ENCODE measurements around the gene TSPAN18.

TSPAN18 gene

GRCh38 chr11:44916331-44916730, 189.6 kb downstream of the TSPAN18 start:
- Histone ChIP-seq H3K4me1 (ENCODE audit: low read length) (peaks cover 15% of the 10 kb centered on the region), H3K27me3 (replicated peaks; ENCODE audit: insufficient read depth, low read length) (no peaks in the 10 kb centered on the region), H3K9me2 (replicated peaks; ENCODE audit: insufficient read depth, low read length) (no peaks in the 10 kb centered on the region), H3K4me2 (ENCODE audit: low read depth, low read length) (peak overlapping the region; percentile 36; the same call in 1 of the 2 replicates), H3K79me2 (ENCODE audit: low read length) (no peaks in the 10 kb centered on the region), H4K20me1 (ENCODE audit: insufficient read depth, low read length) (no peaks in the 10 kb centered on the region), H3K4me3 (ENCODE audit: low read length) (no peak overlapping the region), H3K9ac (ENCODE audit: low read length) (no peak overlapping the region), H3K9me3 (replicated peaks; ENCODE audit: insufficient read depth, low read length) (no peaks in the 10 kb centered on the region), H3K36me3 (replicated peaks; ENCODE audit: insufficient read depth, low read length) (no peaks in the 10 kb centered on the region), H3F3A (ENCODE audit: insufficient read depth, low read length) (no peaks in the 10 kb centered on the region), H3K27ac (ENCODE audit: low read length) (peak overlapping the region; percentile 38; the same call in 1 of the 2 replicates), H2AFZ (ENCODE audit: low read length) (peak overlapping the region; percentile 62)
- TF ChIP-seq EZH2phosphoT487 (IDR thresholded peaks at IDR 0.05; ENCODE audit: low read length) (no peak), EZH2 (optimal IDR thresholded peaks at IDR 0.05; ENCODE audit: low read depth, low read length) (no peak), CTCF (IDR thresholded peaks at IDR 0.05; ENCODE audit: low read length) (no peak)
- DNase-seq: no peak

- peaks cover 15% of the 10 kb centered on the region for H3K4me1 ChIP-seq (ENCODE audit: low read length)
- peak overlapping the region; percentile 62 for H2AFZ ChIP-seq (ENCODE audit: low read length)
- peak overlapping the region; percentile 36; the same call in 1 of the 2 replicates for H3K4me2 ChIP-seq (ENCODE audit: low read depth, low read length)
- H3K4me3 ChIP-seq (ENCODE audit: low read length): no peak overlapping the region
- no peaks in the 10 kb centered on the region for H3K79me2 ChIP-seq (ENCODE audit: low read length)
- no peaks in the 10 kb centered on the region for H3K9me2 ChIP-seq (replicated peaks; ENCODE audit: insufficient read depth, low read length)
- peak overlapping the region; percentile 38; the same call in 1 of the 2 replicates for H3K27ac ChIP-seq (ENCODE audit: low read length)
- no peaks in the 10 kb centered on the region for H3K27me3 ChIP-seq (replicated peaks; ENCODE audit: insufficient read depth, low read length)
- H4K20me1 ChIP-seq (ENCODE audit: insufficient read depth, low read length): no peaks in the 10 kb centered on the region
- DNase-seq: peak; percentile 75
- no peak overlapping the region for H3K9ac ChIP-seq (ENCODE audit: low read length)
- H3F3A ChIP-seq (ENCODE audit: insufficient read depth, low read length): no peaks in the 10 kb centered on the region
- no peaks in the 10 kb centered on the region for H3K9me3 ChIP-seq (replicated peaks; ENCODE audit: insufficient read depth, low read length)
- no peaks in the 10 kb centered on the region for H3K36me3 ChIP-seq (replicated peaks; ENCODE audit: insufficient read depth, low read length)
- TF ChIP-seq EZH2phosphoT487 (IDR thresholded peaks at IDR 0.05; ENCODE audit: low read length) (no peak), EZH2 (optimal IDR thresholded peaks at IDR 0.05; ENCODE audit: low read depth, low read length) (no peak), CTCF (IDR thresholded peaks at IDR 0.05; ENCODE audit: low read length) (no peak)
These were observed 190.1 kb downstream of the TSPAN18 start for GRCh38 chr11:44916801-44917385.

- Histone ChIP-seq H3K36me3 (replicated peaks; ENCODE audit: insufficient read depth, low read length) (no peaks in the 10 kb centered on the region), H3K9me2 (replicated peaks; ENCODE audit: insufficient read depth, low read length) (no peaks in the 10 kb centered on the region), H3K4me2 (ENCODE audit: low read depth, low read length) (no peak overlapping the region), H3K79me2 (ENCODE audit: low read length) (no peaks in the 10 kb centered on the region), H3K27me3 (replicated peaks; ENCODE audit: insufficient read depth, low read length) (no peaks in the 10 kb centered on the region), H3K4me3 (ENCODE audit: low read length) (no peak overlapping the region), H3K9me3 (replicated peaks; ENCODE audit: insufficient read depth, low read length) (no peaks in the 10 kb centered on the region), H3F3A (ENCODE audit: insufficient read depth, low read length) (no peaks in the 10 kb centered on the region), H3K4me1 (ENCODE audit: low read length) (peaks cover 15% of the 10 kb centered on the region), H3K27ac (ENCODE audit: low read length) (no peak overlapping the region), H3K9ac (ENCODE audit: low read length) (no peak overlapping the region), H4K20me1 (ENCODE audit: insufficient read depth, low read length) (no peaks in the 10 kb centered on the region), H2AFZ (ENCODE audit: low read length) (no peak overlapping the region)
- no peak for DNase-seq
- TF ChIP-seq EZH2phosphoT487 (IDR thresholded peaks at IDR 0.05; ENCODE audit: low read length): no peak
- TF ChIP-seq EZH2 (optimal IDR thresholded peaks at IDR 0.05; ENCODE audit: low read depth, low read length): no peak
- TF ChIP-seq CTCF (IDR thresholded peaks at IDR 0.05; ENCODE audit: low read length): no peak
These were observed 191.0 kb downstream of the TSPAN18 start for GRCh38 chr11:44917741-44918140.
